DMS114 treated with DMSO at 0.1 percent for 48 hours (cell line): Measurements from ENCODE around the gene ACE2.

ENCODE experiments used
- DNase-seq: peaks from one replicate; lab custom pipeline; 2025; ENCODE audit not compliant: unreplicated experiment; lab: John Stamatoyannopoulos, UW

Gene ACE2

DNA sequence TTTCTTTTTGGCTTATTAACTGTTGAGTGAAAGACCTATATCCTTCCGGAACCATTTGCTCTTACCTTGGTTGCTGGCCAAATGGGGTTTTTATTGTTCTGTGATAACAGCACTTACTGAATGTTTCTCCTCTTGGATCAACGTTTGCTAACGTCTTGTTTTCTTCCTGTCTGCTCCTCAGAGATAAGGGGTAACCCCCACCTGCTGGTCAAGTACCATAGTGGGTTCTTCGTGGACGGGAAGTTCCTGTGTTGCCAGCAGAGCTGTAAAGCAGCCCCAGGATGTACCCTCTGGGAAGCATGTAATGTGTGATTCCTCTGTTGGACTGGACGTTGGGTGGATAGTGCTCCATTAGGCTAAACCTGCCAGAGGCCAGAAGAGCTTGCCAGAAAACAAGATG is 84.8 kb downstream of the ACE2 start:
- no peak for DNase-seq

DNA sequence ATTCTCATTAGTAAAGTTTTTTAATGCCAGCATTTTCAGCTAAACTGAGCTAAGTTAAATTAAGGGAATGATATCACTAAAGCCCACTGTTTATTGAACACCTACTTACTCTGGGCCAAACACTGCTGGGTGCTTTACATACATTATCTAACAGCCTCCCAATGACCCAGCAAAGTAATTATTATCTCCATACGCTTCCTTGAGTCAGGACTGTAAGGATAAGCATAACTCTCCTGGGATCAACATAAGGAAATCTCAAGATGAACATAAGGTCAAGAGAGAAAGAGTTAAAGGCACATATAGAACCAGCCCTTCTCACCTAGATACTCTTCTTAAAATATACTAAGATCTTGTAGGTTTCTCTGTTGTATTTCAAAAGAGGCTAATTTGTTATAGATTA is 86.5 kb downstream of the ACE2 start:
- DNase-seq = no peak

DNA sequence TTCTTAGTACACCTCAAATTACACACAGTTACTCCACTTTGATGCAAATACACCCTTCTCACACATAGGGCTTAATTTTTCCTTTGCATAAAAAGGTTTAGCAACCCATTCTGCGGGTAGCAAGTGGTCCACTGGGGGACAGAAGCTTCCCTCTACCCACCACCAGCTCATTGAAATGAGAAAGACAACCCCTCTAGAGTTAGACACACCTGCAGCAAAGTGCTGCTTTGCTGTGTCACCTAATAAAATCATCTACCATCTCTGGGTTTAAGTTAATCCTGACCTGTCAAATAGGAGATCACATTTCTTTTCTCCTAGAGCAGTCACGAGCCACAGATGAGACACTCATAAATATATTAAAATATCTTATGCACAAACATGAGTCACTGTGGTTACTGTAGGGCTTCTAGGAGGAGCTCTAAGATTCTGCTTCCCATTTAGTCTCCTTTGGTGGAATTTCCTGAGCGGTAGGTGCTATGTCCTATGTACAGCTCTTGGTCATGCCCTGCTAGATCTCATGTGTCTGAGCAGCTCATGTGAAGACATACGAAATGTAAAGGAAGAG is 88.3 kb downstream of the ACE2 start:
- no peak for DNase-seq

DNA sequence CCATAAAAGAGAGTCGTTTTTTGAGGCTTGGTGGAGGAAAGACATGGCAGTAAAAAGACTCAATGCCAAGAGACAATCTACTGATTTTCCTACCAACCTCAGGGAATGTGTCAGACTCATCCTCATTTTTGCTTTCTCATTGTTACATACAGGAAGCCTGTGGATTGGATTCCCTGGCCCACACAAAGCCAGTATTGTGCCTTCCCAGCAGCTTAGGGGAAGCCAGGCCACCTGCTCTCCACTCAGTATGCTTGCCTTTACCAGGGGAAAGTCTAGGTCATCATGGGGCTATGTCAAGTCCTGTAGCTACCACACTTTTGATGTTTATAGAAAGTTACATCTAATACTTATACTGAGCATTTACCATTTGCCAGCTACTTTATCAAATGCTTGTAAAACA is 89.2 kb downstream of the ACE2 start:
- DNase-seq = no peak
